ENCODE measurements around the gene MZB1. TPM values are rescaled to one million over a fixed set of nuclear protein-coding genes. Genes with fewer than 3 reads are reported as not detected.

Gene MZB1
- total and polyA plus RNA-seq, 2 experiments from 2014 or later, result 0.30 TPM; not detected in 1

GRCh38 chr5:139382807-139383206 is 6.9 kb downstream of the MZB1 start:
- H2AFZ ChIP-seq, result no peak overlapping the region
- H3K79me2 ChIP-seq, result no peaks in the 10 kb centered on the region
- TF ChIP-seq EZH2phosphoT487 (IDR thresholded peaks at IDR 0.05; ENCODE audit: low read depth, severe bottlenecking, unreplicated experiment) (no peak), EZH2 (IDR thresholded peaks at IDR 0.05; ENCODE audit: borderline replicate concordance) (no peak), CTCF (IDR thresholded peaks at IDR 0.05; ENCODE audit: poor library complexity) (no peak)
- H3K27me3 ChIP-seq, result no peaks in the 10 kb centered on the region
- no peaks in the 10 kb centered on the region for H4K20me1 ChIP-seq (ENCODE audit: insufficient read depth, poor library complexity, severe bottlenecking)
- H3K9me3 ChIP-seq (ENCODE audit: low read depth), result no peaks in the 10 kb centered on the region
- H3K9me2 ChIP-seq (replicated peaks; ENCODE audit: insufficient read depth), result no peaks in the 10 kb centered on the region
- no peak overlapping the region for H3K4me3 ChIP-seq
- peaks cover 19% of the 10 kb centered on the region for H3K4me1 ChIP-seq (ENCODE audit: insufficient read depth)
- no peaks in the 10 kb centered on the region for H3K36me3 ChIP-seq (replicated peaks; ENCODE audit: insufficient read depth, low read depth)
- peak overlapping the region; percentile 65 for H3K27ac ChIP-seq
- 55% methylated on average over 3 of the region's 3 CpGs for WGBS (ENCODE audit: low lambda C conversion rate, missing lambda C conversion rate)
- peak overlapping the region; percentile 62 for H3K4me2 ChIP-seq
- DNase-seq (ENCODE audit: low spot score), result no peak

- H3K4me2 ChIP-seq, result peak overlapping the region; percentile 62
- 80% methylated on average over 20 of the region's 28 CpGs for WGBS (ENCODE audit: low lambda C conversion rate, missing lambda C conversion rate)
- H3K27ac ChIP-seq, result peak overlapping the region; percentile 65
Measured at GRCh38 chr5:139381837-139382761, 7.6 kb downstream of the MZB1 start.

GRCh38 chr5:139379626-139380449 is 9.9 kb downstream of the MZB1 start:
- H3K36me3 ChIP-seq (replicated peaks; ENCODE audit: insufficient read depth, low read depth), result no peaks in the 10 kb centered on the region
- H3K79me2 ChIP-seq, result no peaks in the 10 kb centered on the region
- H3K27ac ChIP-seq, result no peak overlapping the region
- H3K4me2 ChIP-seq, result no peak overlapping the region
- H2AFZ ChIP-seq, result no peak overlapping the region
- H3K4me1 ChIP-seq (ENCODE audit: insufficient read depth), result peaks cover 19% of the 10 kb centered on the region
- H3K9me3 ChIP-seq (ENCODE audit: low read depth), result no peaks in the 10 kb centered on the region
- H3K9me2 ChIP-seq (replicated peaks; ENCODE audit: insufficient read depth), result no peaks in the 10 kb centered on the region
- H3K4me3 ChIP-seq, result no peak overlapping the region
- no peaks in the 10 kb centered on the region for H3K27me3 ChIP-seq
- no peak for DNase-seq (ENCODE audit: low spot score)
- TF ChIP-seq CTCF (IDR thresholded peaks at IDR 0.05; ENCODE audit: poor library complexity) (no peak), EZH2 (IDR thresholded peaks at IDR 0.05; ENCODE audit: borderline replicate concordance) (no peak), EZH2phosphoT487 (IDR thresholded peaks at IDR 0.05; ENCODE audit: low read depth, severe bottlenecking, unreplicated experiment) (no peak)
- 91% methylated on average over 15 of the region's 15 CpGs for WGBS (ENCODE audit: low lambda C conversion rate, missing lambda C conversion rate)
- no peaks in the 10 kb centered on the region for H4K20me1 ChIP-seq (ENCODE audit: insufficient read depth, poor library complexity, severe bottlenecking)

More at GRCh38 chr5:139381837-139382761, 7.6 kb downstream of the MZB1 start:
- Histone ChIP-seq H3K79me2 (no peaks in the 10 kb centered on the region), H3K9me2 (replicated peaks; ENCODE audit: insufficient read depth) (no peaks in the 10 kb centered on the region), H4K20me1 (ENCODE audit: insufficient read depth, poor library complexity, severe bottlenecking) (no peaks in the 10 kb centered on the region), H3K4me3 (no peak overlapping the region), H3K27me3 (no peaks in the 10 kb centered on the region), H3K36me3 (replicated peaks; ENCODE audit: insufficient read depth, low read depth) (no peaks in the 10 kb centered on the region), H3K9me3 (ENCODE audit: low read depth) (no peaks in the 10 kb centered on the region), H3K4me1 (ENCODE audit: insufficient read depth) (peaks cover 19% of the 10 kb centered on the region), H2AFZ (no peak overlapping the region)
- TF ChIP-seq EZH2 (IDR thresholded peaks at IDR 0.05; ENCODE audit: borderline replicate concordance) (no peak), CTCF (IDR thresholded peaks at IDR 0.05; ENCODE audit: poor library complexity) (no peak), EZH2phosphoT487 (IDR thresholded peaks at IDR 0.05; ENCODE audit: low read depth, severe bottlenecking, unreplicated experiment) (no peak)
- no peak for DNase-seq (ENCODE audit: low spot score)
